NCI-H774 (cell line): ENCODE results near the gene TMF1.

Experiments used
- DNase-seq: peaks from one replicate; lab custom pipeline; 2025; lab: John Stamatoyannopoulos, UW

The TMF1 gene

GRCh38 chr3:69081583-69082262 is 29.6 kb upstream of the TMF1 start:
- no peak for DNase-seq

- DNase-seq, result peak; percentile 64
These were observed 28.2 kb upstream of the TMF1 start, which contains the start of gene UBA3 for GRCh38 chr3:69080233-69080920. TSS of gene UBA3 (minus strand) at chr3:69080365. CDS start at chr3:69080353, 12 bp downstream.

GRCh38 chr3:69079269-69080159 is 27.4 kb upstream of the TMF1 start:
- no peak for DNase-seq

- no peak for DNase-seq
These were observed 20.8 kb upstream of the TMF1 start for GRCh38 chr3:69072928-69073327.

- no peak for DNase-seq
These were observed 14.0 kb upstream of the TMF1 start for GRCh38 chr3:69066121-69066520.

- no peak for DNase-seq
These were observed 13.3 kb upstream of the TMF1 start for GRCh38 chr3:69065318-69065964.

GRCh38 chr3:69063636-69064035 is 11.5 kb upstream of the TMF1 start:
- DNase-seq, result no peak

GRCh38 chr3:69059688-69060087 is 7.6 kb upstream of the TMF1 start:
- DNase-seq, result no peak

- no peak for DNase-seq
These were observed 6.8 kb upstream of the TMF1 start for GRCh38 chr3:69058947-69059224.

- no peak for DNase-seq
These were observed 6.2 kb upstream of the TMF1 start for GRCh38 chr3:69058180-69058946.

GRCh38 chr3:69052472-69052898 is 352 bp upstream of the TMF1 start:
- no peak for DNase-seq

- DNase-seq, result no peak
These were observed 3.1 kb downstream of the TMF1 start for GRCh38 chr3:69048990-69049389.

- no peak for DNase-seq
These were observed 7.5 kb downstream of the TMF1 start for GRCh38 chr3:69044608-69045007.

- DNase-seq, result no peak
These were observed 18.7 kb downstream of the TMF1 start for GRCh38 chr3:69033470-69033869.

- no peak for DNase-seq
These were observed 19.4 kb downstream of the TMF1 start for GRCh38 chr3:69032737-69033136.

GRCh38 chr3:69032142-69032541 is 20.0 kb downstream of the TMF1 start:
- DNase-seq, result no peak

GRCh38 chr3:69031635-69032034 is 20.5 kb downstream of the TMF1 start:
- DNase-seq, result no peak

- DNase-seq, result no peak
These were observed 31.3 kb downstream of the TMF1 start for GRCh38 chr3:69020857-69021256.

- no peak for DNase-seq
These were observed 31.7 kb downstream of the TMF1 start for GRCh38 chr3:69020424-69020823.

- DNase-seq, result no peak
These were observed 35.2 kb downstream of the TMF1 start for GRCh38 chr3:69016901-69017300.

- no peak for DNase-seq
These were observed 36.0 kb downstream of the TMF1 start for GRCh38 chr3:69016102-69016501.
